NCI-H69 (cell line): ENCODE results near the gene GABRA5.

ENCODE experiments used
- DNase-seq: peaks from one replicate; lab custom pipeline; 2025; lab: John Stamatoyannopoulos, UW

The GABRA5 gene

DNA sequence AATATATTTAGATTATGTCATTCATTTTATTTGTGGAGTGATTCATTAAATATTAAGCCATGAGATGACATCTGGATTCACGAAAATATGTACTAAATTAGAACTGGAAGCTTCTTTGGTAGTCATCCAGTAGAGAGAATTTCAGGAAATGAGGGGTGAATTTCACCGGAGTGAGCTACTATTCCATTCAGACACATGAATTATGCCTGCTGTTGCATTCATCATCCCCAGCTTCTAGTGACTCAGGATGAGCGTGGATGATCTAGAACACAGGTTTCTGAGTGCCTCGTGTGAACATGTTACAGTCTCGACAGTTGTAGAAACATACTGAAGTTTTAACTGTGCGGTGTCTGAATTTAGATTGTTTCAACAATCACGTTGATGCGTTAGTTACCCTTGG lies 61.2 kb downstream of the GABRA5 start:
- no peak for DNase-seq

DNA sequence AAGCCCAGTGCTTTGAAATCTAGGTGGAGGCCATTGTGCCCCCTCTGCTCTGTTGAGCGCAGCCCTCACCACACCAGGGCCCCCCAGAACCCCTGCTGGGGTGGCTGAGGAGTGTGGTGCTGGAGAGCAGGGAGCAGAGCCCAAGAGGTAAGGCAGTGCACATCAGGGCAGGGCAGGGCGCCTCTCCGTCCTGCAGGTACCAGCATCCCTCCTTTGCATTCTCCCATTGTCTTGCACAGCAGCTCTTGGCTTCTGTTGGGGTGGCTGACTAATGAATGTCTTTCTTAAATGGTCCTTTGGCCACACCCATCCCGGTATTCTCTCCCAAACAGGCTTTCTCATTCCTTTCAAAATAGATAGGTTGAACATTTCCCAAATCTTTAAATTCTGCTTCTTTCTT lies 62.7 kb downstream of the GABRA5 start:
- no peak for DNase-seq

DNA sequence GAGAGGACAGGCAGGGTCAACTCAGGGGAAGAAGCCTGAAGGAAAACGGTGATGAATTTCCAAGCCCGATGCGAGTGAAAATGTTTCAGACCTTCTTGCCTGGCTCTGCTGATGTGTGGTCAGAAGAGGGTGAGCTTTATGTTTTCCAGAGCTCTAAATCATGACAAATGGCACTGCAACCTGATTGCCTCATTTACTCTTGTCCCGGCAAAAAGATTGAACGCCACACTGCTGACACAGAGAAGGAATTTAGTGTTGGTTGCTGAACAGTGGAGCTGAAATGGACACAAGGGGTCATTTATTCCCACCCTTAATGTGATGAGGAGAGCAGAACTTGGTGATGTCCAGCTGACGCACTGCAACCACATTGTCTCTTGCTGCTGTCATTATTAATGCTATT lies 68.0 kb downstream of the GABRA5 start:
- no peak for DNase-seq

DNA sequence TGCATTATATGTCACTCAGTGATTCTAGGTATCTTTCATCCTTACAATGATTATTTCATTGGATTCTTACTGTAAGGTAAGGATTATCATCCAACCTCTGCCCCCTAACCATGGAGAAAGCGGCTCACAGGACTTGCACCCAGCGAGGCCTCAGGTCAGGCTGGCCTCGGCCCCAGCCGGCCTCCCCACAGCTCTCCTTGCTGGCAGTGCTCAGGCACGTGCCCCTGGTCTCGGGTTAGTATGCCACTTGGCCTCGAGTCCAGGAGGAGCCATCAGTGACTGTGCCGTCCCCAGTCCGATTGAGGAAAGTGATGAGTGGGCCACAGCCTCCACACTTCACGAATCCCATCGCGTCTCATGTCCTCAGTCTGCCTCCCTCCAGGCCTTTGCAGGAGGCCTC lies 68.5 kb downstream of the GABRA5 start:
- DNase-seq: no peak

DNA sequence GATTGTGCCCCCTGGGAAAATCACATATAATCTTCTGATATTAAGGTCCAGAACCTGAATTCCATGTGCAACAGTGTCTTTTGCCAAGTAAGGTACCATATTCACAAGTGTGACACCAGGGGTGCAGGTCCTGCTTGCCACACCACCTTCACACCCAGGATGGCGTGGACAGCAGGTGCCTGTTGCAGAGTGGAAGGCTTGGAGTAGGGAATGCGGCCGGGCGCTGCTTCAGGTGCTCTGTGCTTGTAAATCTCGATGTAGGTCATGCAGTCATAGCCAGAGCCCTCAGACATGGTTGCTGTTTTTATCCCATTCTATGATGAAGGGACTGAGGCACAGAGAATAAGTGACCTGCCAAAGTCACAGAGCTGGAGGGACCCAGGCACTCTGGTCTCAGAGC lies 69.6 kb downstream of the GABRA5 start:
- no peak for DNase-seq

DNA sequence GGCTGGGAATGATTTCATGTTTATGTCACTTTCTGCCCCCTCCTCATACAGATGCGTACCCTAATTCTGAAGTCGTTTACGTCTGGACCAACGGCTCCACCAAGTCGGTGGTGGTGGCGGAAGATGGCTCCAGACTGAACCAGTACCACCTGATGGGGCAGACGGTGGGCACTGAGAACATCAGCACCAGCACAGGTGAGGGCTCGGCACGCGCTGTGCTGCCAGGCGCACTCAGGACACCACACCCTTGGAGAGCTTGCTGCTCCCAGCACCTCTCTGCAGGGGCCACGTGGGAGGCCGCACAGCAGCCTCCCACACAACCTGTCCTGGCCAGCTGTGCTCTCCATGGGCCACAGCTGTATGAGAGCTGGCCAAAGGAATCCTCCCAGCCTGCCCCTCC lies 70.3 kb downstream of the GABRA5 start:
- DNase-seq: no peak

DNA sequence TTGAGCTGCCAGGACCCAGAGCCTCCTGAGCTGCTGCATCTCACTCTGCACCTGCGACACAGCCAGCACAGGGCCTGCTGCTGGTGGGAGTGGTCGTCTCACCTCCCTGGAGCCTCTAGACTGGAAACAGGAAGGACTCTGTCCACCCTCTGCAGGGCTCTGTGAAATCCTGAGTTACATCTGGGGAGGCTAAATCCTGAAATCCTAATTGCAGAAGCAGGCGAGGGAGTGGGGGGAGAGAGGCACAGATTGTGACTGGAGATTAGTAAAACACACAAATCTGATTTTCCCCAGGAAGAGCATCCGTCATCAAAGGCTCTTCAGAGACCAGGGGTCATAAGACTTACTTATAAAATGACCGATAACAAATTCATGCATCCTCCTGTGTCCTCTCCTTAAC lies 72.5 kb downstream of the GABRA5 start:
- DNase-seq: no peak

DNA sequence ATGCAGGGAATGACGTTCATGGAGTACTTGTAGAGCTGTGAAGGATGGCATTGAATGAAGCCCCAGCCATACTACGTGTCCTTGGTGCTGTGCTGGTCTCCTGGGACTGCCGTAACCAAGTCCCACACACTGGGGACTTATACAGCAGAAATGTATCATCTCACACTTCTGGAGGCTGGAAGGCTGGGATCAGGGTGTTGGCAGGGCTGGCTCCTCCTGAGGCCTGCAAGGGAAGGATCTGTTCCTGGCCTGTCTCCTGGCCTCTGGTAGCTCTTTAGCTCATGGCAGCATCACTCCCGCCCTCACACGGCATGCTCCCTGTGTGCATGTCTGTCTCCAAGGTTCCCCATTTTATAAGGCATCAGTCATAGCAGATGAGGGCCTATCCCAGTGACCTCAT lies 74.6 kb downstream of the GABRA5 start:
- DNase-seq: no peak

DNA sequence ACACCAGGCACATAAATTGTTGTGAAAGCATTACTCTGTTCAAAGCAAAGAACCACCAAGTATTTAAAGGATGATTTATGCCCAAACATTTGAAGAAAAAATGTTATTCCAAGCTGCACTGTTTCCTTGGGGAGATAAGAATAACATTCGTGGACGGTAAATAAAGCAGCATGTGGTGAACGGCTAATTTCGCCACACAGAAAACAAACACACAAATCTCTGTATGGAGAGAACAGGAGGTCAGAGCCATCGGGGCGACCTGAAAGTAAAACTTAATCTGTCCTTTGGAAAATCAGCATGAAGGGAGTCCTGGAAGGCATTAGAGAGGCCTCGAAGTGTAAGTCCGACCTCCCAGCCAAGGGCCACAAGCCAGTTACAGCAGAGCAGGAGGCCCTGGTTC lies 77.0 kb downstream of the GABRA5 start:
- DNase-seq: no peak

DNA sequence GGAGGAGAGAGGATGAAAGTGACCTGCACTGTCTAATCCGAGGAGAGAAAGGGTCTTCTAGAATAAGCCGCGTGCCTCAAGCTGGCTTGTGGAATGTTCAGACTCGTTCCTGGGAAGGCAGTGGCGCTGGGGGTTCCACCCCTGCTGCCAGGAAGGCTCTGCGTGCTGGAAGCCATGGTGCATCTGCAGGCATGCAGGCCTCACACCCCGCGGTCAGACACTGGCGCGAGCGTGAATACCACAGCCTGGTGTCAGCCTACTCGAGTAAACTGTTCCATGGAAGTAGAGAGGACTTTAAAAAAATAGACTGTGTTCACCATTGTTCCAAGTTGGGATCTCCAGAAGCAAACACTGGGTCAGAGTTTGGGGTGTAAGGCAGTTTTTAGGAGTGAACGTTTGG lies 78.2 kb downstream of the GABRA5 start:
- DNase-seq: no peak

DNA sequence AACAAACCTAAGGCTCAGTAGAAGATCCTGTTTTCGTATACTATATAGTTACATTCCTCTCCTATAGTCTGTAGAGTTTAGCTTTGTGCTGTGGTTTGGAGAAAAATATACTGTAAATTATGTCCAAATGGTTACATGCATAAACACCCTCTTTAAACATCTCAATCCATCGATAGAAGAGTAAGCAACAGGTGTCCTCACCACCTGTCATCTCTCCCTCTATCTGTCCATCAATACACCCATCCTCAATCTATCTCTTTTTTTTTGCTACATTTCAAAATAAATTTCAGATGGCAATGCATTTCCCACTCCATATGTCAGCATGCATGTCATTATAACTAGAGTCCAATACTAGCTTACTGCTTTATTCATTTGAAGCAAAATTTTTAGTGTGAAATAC lies 83.1 kb downstream of the GABRA5 start:
- no peak for DNase-seq

DNA sequence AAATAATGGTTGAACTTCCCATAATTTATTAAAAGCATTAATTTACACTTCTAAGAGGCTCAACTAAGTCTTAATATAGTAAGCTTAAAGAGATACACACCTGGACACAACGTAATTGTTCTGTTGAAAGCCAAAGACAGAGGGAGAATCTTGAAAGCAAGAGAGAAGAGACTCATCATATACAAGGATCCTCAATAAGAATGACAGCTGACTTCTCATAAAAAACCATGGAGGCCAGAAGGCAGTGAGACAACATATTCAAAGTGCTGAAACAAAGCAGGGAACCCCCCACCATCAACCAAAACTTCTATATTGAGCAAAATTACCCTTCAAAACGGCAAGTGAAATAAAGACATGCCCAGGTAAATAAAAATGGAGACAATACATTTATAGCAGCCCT lies 87.5 kb downstream of the GABRA5 start:
- DNase-seq: no peak

DNA sequence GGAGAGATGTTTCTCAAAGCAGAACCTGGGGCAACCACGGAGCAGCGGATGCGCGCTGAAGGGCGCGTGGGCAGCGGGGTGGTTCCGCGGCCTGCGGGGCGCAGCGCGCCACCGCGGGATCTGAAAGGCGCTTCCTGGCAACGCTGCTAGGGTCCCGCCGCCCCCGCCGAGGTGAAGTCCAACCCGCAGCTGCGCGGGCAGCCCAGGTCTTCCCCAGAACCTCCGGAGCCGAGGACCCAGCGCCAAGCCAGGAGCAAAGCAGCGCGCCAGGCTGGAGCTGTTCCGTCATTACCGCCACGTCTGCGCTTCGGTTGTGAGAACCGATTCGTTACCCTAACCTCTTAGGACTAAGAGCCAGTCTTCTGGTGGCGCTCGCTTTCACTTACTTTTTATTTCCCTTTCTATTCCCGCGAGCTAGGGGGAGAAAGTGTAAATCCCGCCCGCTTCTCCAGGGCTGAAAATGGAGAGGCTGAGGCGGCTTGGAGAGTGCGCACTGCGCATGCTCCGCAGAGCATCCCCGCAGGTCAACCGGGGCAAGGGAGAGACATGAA lies 100.9 kb downstream of the GABRA5 start:
- DNase-seq: no peak

DNA sequence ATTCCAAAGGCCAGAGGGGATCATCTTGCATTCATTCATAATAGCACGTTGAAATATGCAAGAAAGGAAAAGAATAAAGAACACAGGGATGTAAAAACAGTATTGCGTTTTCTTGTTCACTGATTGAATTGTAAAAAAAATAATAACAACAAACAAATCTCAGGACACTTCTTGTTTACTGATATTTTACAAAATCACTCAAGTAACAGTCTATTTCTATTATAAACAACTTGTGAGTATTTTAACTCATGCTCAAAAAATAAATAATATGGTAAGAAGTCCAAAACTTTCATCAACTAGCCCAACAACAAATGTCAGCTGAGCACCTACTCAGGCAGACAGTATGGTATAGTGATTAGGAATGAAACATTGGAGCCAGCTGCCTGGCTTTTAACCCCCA lies 101.9 kb downstream of the GABRA5 start:
- DNase-seq: no peak

DNA sequence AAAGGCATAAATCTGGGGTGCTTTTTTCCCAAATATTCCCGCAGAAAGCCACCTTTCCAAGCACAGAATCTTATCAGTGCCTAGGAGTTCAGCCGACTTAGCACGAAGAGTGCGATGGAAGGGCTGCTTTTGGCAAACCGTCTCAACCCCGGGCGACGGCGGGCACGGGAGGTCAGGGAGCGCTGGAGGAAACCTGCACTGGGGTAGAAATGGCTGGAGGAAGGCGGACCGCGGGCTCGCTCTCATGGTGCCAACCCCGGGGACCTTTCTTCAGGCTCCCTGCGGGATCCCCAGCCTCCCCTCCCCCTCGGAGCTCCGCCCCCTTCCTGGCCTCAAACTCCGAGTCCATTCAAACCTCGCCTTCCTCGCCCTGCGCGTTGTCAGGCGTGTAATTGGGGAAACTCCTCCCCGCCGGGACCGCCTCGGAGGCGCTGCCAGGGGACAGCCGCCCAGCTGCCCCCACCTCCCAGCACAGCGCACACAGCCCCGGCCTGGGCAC lies 103.9 kb downstream of the GABRA5 start, which contains the start of gene GABRG3:
TSS of gene GABRG3 (plus strand) at position 470 of the 499 bp plus-strand sequence.
- peak; percentile 51 for DNase-seq

DNA sequence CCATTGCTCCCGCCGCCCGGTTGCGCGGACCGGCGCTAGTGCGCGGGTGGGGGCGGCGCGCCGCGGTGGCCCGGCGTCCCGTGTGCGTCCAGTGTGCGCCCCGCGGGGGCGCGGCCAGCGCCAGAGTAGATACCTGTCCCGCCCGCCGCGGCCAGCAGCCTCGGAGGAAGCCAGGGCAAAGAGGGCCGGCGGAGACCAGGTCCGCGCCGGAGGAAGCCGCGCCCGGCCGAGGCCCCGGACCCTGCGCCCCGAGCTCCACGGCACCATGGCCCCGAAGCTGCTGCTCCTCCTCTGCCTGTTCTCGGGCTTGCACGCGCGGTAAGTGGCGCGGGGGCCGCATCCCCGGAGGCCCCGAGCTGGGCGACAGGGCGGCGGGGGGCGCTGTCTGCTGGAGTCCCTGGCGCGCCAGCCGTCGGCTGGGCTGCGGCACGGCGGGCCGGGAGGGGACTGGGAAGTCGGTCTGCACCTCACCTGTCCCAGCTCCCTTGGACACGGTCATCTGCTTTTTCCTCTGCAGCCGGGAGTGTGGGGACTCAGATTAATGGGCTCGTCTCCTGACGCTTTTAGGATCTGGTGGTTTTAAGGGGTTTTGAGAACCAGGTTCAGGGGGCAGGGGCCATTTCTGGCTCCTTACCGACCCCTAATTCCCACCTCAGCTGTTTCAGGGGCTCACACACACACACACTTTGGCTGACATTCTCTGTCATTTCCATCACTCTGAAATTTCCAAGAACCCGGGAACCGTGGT lies 104.6 kb downstream of the GABRA5 start:
- DNase-seq: no peak

DNA sequence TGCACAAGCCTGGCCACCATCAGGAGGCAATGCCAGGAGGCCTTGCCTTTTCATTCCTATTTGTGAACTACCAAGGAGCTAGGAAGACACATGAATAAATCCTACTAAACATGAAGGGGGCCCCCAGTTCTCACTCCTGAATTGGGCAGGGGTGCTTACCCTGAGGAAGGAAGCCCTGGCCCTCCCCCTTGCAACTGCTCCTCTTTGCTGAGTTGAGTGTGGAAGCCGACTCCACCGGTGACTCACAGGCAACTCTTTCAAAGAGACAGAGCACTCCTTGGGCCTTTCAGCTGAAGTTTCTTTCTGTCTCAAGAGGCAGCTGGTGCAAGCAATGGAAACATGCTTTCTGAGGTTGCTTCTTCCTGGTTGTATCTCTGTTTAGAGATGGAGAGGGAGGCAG lies 105.8 kb downstream of the GABRA5 start:
- no peak for DNase-seq

DNA sequence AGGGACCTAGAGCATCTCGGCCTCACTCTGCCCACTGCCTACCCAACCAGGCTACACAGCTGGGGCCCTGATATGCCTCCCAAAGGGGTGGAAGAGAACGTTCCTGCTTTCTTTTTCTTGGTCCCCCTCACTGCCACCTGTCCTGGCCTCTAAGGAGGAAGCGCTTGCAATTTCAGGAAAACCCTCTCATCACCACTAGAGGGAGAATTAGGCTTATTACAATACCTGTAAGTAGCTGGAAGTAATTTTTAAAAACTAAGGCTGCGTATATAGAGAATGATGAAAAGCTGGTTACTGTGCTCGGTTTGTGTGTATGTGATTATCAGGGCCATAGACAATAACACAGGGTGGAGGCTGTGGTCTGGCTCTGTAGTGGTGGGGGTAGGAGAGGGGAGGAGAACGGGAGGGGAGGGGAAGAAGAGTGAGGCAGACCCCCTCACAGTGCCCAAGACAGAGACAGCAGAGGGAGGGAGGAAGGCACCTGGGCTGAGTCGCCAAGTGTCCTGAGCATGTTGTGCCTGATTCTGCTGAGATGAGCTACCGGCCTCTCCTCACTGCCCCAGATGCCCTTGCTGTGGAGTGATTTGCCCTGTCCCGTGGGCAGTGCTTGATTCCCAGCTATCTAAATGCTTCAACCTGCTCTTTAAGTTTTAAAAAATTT lies 107.4 kb downstream of the GABRA5 start:
- peak; percentile 46 for DNase-seq

DNA sequence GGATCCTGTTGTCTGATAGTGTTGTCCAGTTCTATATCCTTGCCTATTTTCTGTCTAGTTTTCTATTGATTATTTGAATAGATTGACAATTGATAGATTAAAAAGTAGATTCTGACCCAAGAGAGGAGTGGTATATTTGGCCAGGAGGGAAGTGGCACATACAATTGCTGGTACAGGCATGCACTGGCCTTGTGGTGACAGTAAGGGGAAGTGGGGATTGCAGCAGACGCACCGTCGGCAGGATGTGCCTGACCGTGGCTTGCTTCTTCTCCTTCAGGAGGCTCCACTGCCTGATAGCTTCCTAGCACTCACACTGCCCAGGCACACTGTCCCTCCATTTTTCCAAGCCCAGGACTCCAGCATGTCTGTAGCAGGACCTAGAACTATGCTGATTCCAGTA lies 114.6 kb downstream of the GABRA5 start:
- DNase-seq: no peak

DNA sequence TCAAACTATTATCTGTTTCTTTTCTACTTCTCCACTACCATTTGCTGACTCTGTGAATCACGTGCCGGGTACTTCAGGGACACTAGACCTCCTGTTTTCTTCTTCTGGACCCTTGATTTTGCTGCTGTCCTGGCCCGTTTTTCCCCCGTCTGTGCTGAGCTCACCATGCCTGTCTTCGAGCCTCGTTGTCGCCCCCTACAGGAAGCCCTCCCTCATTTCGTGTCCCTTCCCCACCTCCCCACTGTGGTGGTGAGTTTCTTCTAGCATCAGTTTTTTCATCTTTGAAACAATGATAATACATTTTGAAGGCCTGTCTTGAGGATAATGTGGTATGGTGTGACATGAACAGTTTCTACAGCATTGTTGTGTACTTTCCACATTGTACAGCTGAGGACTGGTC lies 117.0 kb downstream of the GABRA5 start:
- DNase-seq: peak; percentile 6

DNA sequence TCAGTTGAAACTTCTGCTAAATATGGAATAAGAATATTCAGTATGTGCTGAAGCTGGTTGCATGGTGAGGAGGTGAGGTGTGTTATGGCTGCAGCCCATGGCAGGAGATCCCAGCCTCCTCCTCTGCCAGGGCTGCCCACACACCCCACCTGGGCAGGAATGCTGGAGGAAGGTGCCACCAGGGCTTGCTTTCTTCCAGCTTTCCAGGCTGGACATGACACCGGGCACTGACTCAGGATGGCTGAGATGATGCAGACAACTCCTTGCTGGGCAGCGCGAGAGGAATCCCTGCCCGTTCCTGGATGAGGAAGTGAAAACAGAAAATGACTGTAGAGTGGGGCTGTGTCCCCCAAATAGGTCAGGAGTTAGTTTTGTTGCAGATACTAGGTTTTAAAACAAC lies 118.2 kb downstream of the GABRA5 start:
- no peak for DNase-seq

DNA sequence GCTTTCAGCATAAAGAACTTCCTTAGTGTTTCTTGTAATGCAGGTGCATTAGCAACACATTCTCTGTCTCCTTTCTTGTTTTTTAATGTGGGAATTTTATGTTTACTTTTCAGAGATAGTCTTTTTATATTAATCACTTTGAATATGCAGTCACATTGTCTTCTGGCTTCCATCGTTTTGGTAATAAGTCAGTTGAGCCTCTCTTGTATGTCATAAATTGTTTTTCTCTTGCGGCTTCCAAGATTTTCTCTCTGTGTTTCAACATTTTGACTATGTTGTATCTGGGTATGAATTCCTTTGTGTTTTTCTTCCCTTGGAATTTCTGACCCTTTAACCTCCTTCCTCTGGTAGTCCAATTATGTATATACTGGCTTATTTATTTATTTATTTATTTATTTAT lies 129.4 kb downstream of the GABRA5 start:
- DNase-seq: no peak
